H1 (cell line): ENCODE data around the gene NUP50. TPM values are rescaled to one million over a fixed set of nuclear protein-coding genes. Genes with fewer than 3 reads are reported as not detected.

Experiments used
- CTCF ChIA-PET: fragments of 300-600 bp; sonication (Branson Sonifier 250); formaldehyde crosslinking; loops from one replicate; lab custom pipeline; 2021; ENCODE audit not compliant: partially characterized antibody; lab: Charles Lee
- POLR2A ChIA-PET: fragments of 300-600 bp; sonication (Branson Sonifier 250); formaldehyde crosslinking; loops from one replicate; lab custom pipeline; 2021; ENCODE audit warnings: inconsistent platforms; ENCODE audit not compliant: partially characterized antibody; lab: Charles Lee
- DNase-seq, 2 experiments: peaks; one replicate each; pipeline versions ENCODE4 v3.0.0 to v3.0.0-alpha.2; 2010 to 2022; ENCODE audit warnings: low spot score in 2 of 2, low read depth in 1 of 2, mixed read lengths in 1 of 2
- FAIRE-seq: peaks from 2 replicates; lab custom pipeline; 2011; peaks lifted over from hg19 to GRCh38; lab: Jason Lieb, UNC
- H2AFZ ChIP-seq: 2 replicates; pipeline ENCODE4 v1.8.1; 2012; ENCODE audit warnings: low read length, inconsistent platforms
- H2AK5ac ChIP-seq: 2 replicates; pipeline ENCODE4 v1.6.1; 2013; ENCODE audit warnings: low read depth, low read length
- H2BK120ac ChIP-seq: replicated peaks from 2 replicates; pipeline ENCODE3; 2013; ENCODE audit warnings: low read depth, low read length, inconsistent platforms
- H2BK12ac ChIP-seq: 2 replicates; pipeline ENCODE4 v1.6.1; 2013; ENCODE audit warnings: low read depth, low read length
- H2BK15ac ChIP-seq: 2 replicates; pipeline ENCODE4 v1.6.1; 2013; ENCODE audit warnings: low read length
- H2BK20ac ChIP-seq: 2 replicates; pipeline ENCODE4 v1.6.1; 2013; ENCODE audit warnings: low read length
- H2BK5ac ChIP-seq: 2 replicates; pipeline ENCODE4 v1.6.1; 2013; ENCODE audit warnings: low read depth, low read length
- H3K14ac ChIP-seq: 2 replicates; pipeline ENCODE4 v1.6.1; 2013; ENCODE audit warnings: inconsistent platforms; ENCODE audit not compliant: insufficient read length
- H3K18ac ChIP-seq: 2 replicates; pipeline ENCODE4 v1.6.1; 2013; ENCODE audit warnings: low read length; ENCODE audit errors: extremely low read depth
- H3K23ac ChIP-seq: 2 replicates; pipeline ENCODE4 v1.6.1; 2013; ENCODE audit warnings: inconsistent platforms; ENCODE audit not compliant: insufficient read length
- H3K23me2 ChIP-seq: 2 replicates; pipeline ENCODE4 v1.6.1; 2013; ENCODE audit warnings: low read depth, low read length
- H3K27ac ChIP-seq: 2 replicates; pipeline ENCODE4 v1.6.1; 2011; ENCODE audit warnings: low read depth, low read length, inconsistent platforms
- H3K27me3 ChIP-seq, 4 experiments: replicated peaks in 1 of 4; 1 replicate in 1 of 4; 2 replicates in 3 of 4; pipeline versions ENCODE4 v1.6.1 to v1.8.1; 2011 to 2013; ENCODE audit warnings: low read length in 3 of 4, mild to moderate bottlenecking in 3 of 4, inconsistent platforms in 2 of 4, mixed read lengths in 2 of 4, moderate library complexity in 1 of 4; ENCODE audit not compliant: control insufficient read depth in 3 of 4, insufficient read depth in 3 of 4; ENCODE audit errors: extremely low read depth in 1 of 4
- H3K36me3 ChIP-seq, 4 experiments: 2 replicates each; pipeline versions ENCODE4 v1.6.1 to v1.8.1; 2011 to 2013; ENCODE audit warnings: mild to moderate bottlenecking in 4 of 4, low read length in 3 of 4, moderate library complexity in 2 of 4, control low read depth in 1 of 4, inconsistent platforms in 1 of 4; ENCODE audit not compliant: insufficient read depth in 4 of 4, control insufficient read depth in 2 of 4
- H3K4ac ChIP-seq: replicated peaks from 2 replicates; pipeline ENCODE3; 2013; ENCODE audit warnings: low read length, low read depth, mixed read lengths, inconsistent platforms; ENCODE audit not compliant: insufficient read length
- H3K4me1 ChIP-seq, 4 experiments: replicated peaks in 1 of 4; 1 replicate in 1 of 4; 2 replicates in 3 of 4; pipeline versions ENCODE4 v1.6.1 to v1.8.1; 2011 to 2013; ENCODE audit warnings: low read length in 3 of 4, inconsistent platforms in 2 of 4, mixed read lengths in 1 of 4; ENCODE audit not compliant: insufficient read depth in 4 of 4, control insufficient read depth in 3 of 4
- H3K4me2 ChIP-seq, 2 experiments: 2 replicates each; pipeline versions ENCODE4 v1.6.1 to v1.8.1; 2011 to 2013; ENCODE audit warnings: low read depth in 2 of 2, low read length in 2 of 2, control low read depth in 1 of 2, inconsistent platforms in 1 of 2, mild to moderate bottlenecking in 1 of 2; ENCODE audit not compliant: insufficient read depth in 1 of 2
- H3K4me3 ChIP-seq, 4 experiments: fragments of 200-600, 300-600 bp in 1 of 4; sonication (generic), shearing (Covaris generic), sonication (Bioruptor Twin) in 1 of 4; 2 replicates each; pipeline versions ENCODE4 v1.5.1 to v1.8.1; 2011 to 2016; ENCODE audit warnings: low read length in 4 of 4, low read depth in 3 of 4, control low read depth in 2 of 4, inconsistent platforms in 2 of 4, mild to moderate bottlenecking in 2 of 4, mixed read lengths in 1 of 4, moderate library complexity in 1 of 4; ENCODE audit not compliant: insufficient read depth in 2 of 4; ENCODE audit errors: extremely low read depth in 1 of 4
- H3K56ac ChIP-seq: replicated peaks from 2 replicates; pipeline ENCODE3; 2013; ENCODE audit warnings: low read depth, mild to moderate bottlenecking, mixed read lengths, low read length, inconsistent platforms; ENCODE audit not compliant: insufficient read length
- H3K79me1 ChIP-seq: 2 replicates; pipeline ENCODE4 v1.6.1; 2013; ENCODE audit warnings: low read depth, low read length, control low read depth
- H3K79me2 ChIP-seq, 2 experiments: 2 replicates each; pipeline versions ENCODE4 v1.6.1 to v1.8.1; 2012 to 2013; ENCODE audit warnings: low read length in 2 of 2, mild to moderate bottlenecking in 2 of 2, inconsistent platforms in 1 of 2; ENCODE audit not compliant: insufficient read depth in 2 of 2, control insufficient read depth in 1 of 2
- H3K9ac ChIP-seq, 4 experiments: replicated peaks in 1 of 4; 1 replicate in 1 of 4; 2 replicates in 3 of 4; pipeline versions ENCODE4 v1.6.1 to v1.8.1; 2011 to 2013; ENCODE audit warnings: low read depth in 3 of 4, low read length in 3 of 4, control low read depth in 2 of 4, mild to moderate bottlenecking in 2 of 4, moderate library complexity in 2 of 4, inconsistent platforms in 1 of 4; ENCODE audit errors: extremely low read depth in 1 of 4
- H3K9me3 ChIP-seq, 2 experiments: 2 replicates each; pipeline versions ENCODE4 v1.6.1 to v1.8.1; 2012 to 2013; ENCODE audit warnings: mild to moderate bottlenecking in 2 of 2, moderate library complexity in 2 of 2, control low read depth in 1 of 2, inconsistent platforms in 1 of 2, low read depth in 1 of 2, low read length in 1 of 2, mixed read lengths in 1 of 2; ENCODE audit not compliant: insufficient read depth in 2 of 2
- H4K20me1 ChIP-seq, 2 experiments: replicated peaks in 1 of 2; 2 replicates each; pipeline versions ENCODE3 to v1.8.1; 2011 to 2013; ENCODE audit warnings: inconsistent platforms in 2 of 2, low read length in 2 of 2, mild to moderate bottlenecking in 1 of 2; ENCODE audit not compliant: insufficient read depth in 2 of 2, control insufficient read depth in 1 of 2
- H4K5ac ChIP-seq: 2 replicates; pipeline ENCODE4 v1.6.1; 2013; ENCODE audit warnings: low read length, low read depth, mixed read lengths, inconsistent platforms; ENCODE audit not compliant: insufficient read length
- H4K8ac ChIP-seq: 2 replicates; pipeline ENCODE4 v1.8.0; 2013; ENCODE audit warnings: mild to moderate bottlenecking, moderate library complexity, low read length, inconsistent platforms; ENCODE audit not compliant: insufficient read depth; ENCODE audit errors: extremely low read depth
- H4K91ac ChIP-seq: replicated peaks from 2 replicates; pipeline ENCODE3; 2013; ENCODE audit warnings: low read length, mixed read lengths, inconsistent platforms; ENCODE audit not compliant: insufficient read length
- ATF3 ChIP-seq: IDR thresholded peaks from 2 replicates; pipeline ENCODE4 v1.6.1; 2011; ENCODE audit warnings: low read depth, mild to moderate bottlenecking, low read length; ENCODE audit not compliant: insufficient read depth
- CBX8 ChIP-seq: fragments of 300-800, 300-1000 bp; sonication (generic); IDR thresholded peaks from 2 replicates; pipeline ENCODE4 v1.7.1; 2016; ENCODE audit warnings: low read depth, low read length, borderline replicate concordance
- FOSL1 ChIP-seq: IDR thresholded peaks from 2 replicates; pipeline ENCODE4 v1.6.1; 2011; ENCODE audit warnings: mild to moderate bottlenecking, low read depth, low read length, moderate library complexity; ENCODE audit not compliant: insufficient read depth
- GTF2F1 ChIP-seq: IDR thresholded peaks from 2 replicates; pipeline ENCODE4 v1.6.1; 2012; ENCODE audit warnings: low read depth, low read length, improper control_type of control experiment, borderline replicate concordance
- HDAC6 ChIP-seq: IDR thresholded peaks from one replicate; pipeline ENCODE4 v1.7.1; 2012; ENCODE audit warnings: low read depth, mild to moderate bottlenecking, inconsistent platforms, low read length, moderate library complexity
- NANOG ChIP-seq: IDR thresholded peaks from 2 replicates; pipeline ENCODE4 v1.6.1; 2011; ENCODE audit warnings: low read length, low read depth, mild to moderate bottlenecking, inconsistent platforms; ENCODE audit not compliant: insufficient read depth, poor library complexity, severe bottlenecking
- SP1 ChIP-seq: IDR thresholded peaks from 2 replicates; pipeline ENCODE4 v1.6.1; 2011; ENCODE audit warnings: low read depth, low read length
- SUZ12 ChIP-seq: fragments of 200-600 bp; sonication (generic); IDR thresholded peaks from 2 replicates; pipeline ENCODE4 v1.6.1; 2012; ENCODE audit warnings: mild to moderate bottlenecking, inconsistent platforms, low read length, moderate library complexity, mixed read lengths
- WGBS, 2 experiments: shearing (Covaris generic) in 1 of 2; methylation state at CpG; one replicate each; pipeline versions ENCODE4 v1.1.6 to v1.1.7; 2013 to 2015; ENCODE audit warnings: low lambda C conversion rate in 2 of 2, mixed read lengths in 2 of 2, inconsistent platforms in 1 of 2, low coverage in 1 of 2, missing lambda C conversion rate in 1 of 2; ENCODE audit not compliant: insufficient replicate concordance in 2 of 2, insufficient coverage in 1 of 2, insufficient read length in 1 of 2; ENCODE audit errors: extremely low coverage in 1 of 2, missing lambda C conversion rate in 1 of 2; 5-methylcytosine and 5-hydroxymethylcytosine counted together
- polyA plus RNA-seq, 7 experiments: library from polyadenylated mRNA; depleted of rRNA in 3 of 7; stranded (reverse) in 5 of 7; unstranded in 2 of 7; fragments of >200 nt in 5 of 7; fragments of 200-250 nt in 2 of 7; gene quantifications; 1 replicate in 5 of 7; 2 replicates in 1 of 7; 4 replicates in 1 of 7; pipeline versions ENCODE4 v1.2.1 to v1.2.3, GENCODE V29; 2011 to 2013; ENCODE audit warnings: missing spikeins in 2 of 7, mixed read lengths in 2 of 7
- total RNA-seq: library from RNA; stranded (reverse); fragmentation: NEBNext Ultra II Directional; extraction: Animal tissue kit (Norgen Biotek cat#: 25700); gene quantifications from 2 replicates; pipeline ENCODE4 v1.2.1, GENCODE V29; 2021

NUP50 gene
- total and polyA plus RNA-seq, 2 of the 8 experiments (the other 6 are each of a cell fraction or from before 2014, with no cell fraction given): 20.0 to 112 TPM

GRCh38 chr22:45127866-45128265, 35.9 kb upstream of the NUP50 start:
- H3K56ac ChIP-seq: no peak overlapping the region
- no peaks in the 10 kb centered on the region for H3K23me2 ChIP-seq
- POLR2A ChIA-PET: interaction anchor here (1.0 kb wide), 1 partner anchor 25 kb away, joined by 3 read pairs; no protein-coding TSS in a partner anchor
- no peaks in the 10 kb centered on the region; the same call in 1 of the 2 replicates for H3K79me1 ChIP-seq
- H3K27me3 ChIP-seq: no peaks in the 10 kb centered on the region
- H2BK120ac ChIP-seq: no peak overlapping the region
- H3K4me3 ChIP-seq: no peak overlapping the region
- H3K18ac ChIP-seq: no peak overlapping the region
- H2BK5ac ChIP-seq: no peak overlapping the region
- no peak overlapping the region for H4K91ac ChIP-seq
- H2BK20ac ChIP-seq: no peak overlapping the region
- no peak overlapping the region for H4K5ac ChIP-seq
- H3K9ac ChIP-seq: no peak overlapping the region
- H3K4me2 ChIP-seq: no peak overlapping the region
- H3K27ac ChIP-seq: no peak overlapping the region
- H3K23ac ChIP-seq: no peak overlapping the region
- DNase-seq (no peak), FAIRE-seq (no peak)
- no peak overlapping the region for H2AFZ ChIP-seq
- no peak overlapping the region for H2BK12ac ChIP-seq
- no peak overlapping the region for H4K8ac ChIP-seq
- H3K79me2 ChIP-seq: no peaks in the 10 kb centered on the region
- no peak overlapping the region for H3K4ac ChIP-seq
- peaks cover 0 to 5% (median 2%) of the 10 kb centered on the region in 4 experiments; a peak in 1 of 8 replicates for H3K36me3 ChIP-seq
- CTCF ChIA-PET: no interaction called here
- no peaks in the 10 kb centered on the region for H4K20me1 ChIP-seq
- no peak overlapping the region for H2AK5ac ChIP-seq
- 76% methylated on average over 3 of the region's 3 CpGs; no CpG with 5 or more reads in 1 of the 2 experiments for WGBS, 2 experiments
- no peaks in the 10 kb centered on the region for H3K9me3 ChIP-seq
- H3K4me1 ChIP-seq: peaks cover 6 to 14% (median 8%) of the 10 kb centered on the region in 4 experiments; a peak in 5 of 7 replicates
- H3K14ac ChIP-seq: no peak overlapping the region
- H2BK15ac ChIP-seq: no peak overlapping the region
- TF ChIP-seq SUZ12 (no peak), NANOG (no peak), SP1 (no peak), CBX8 (no peak), HDAC6 (no peak), ATF3 (no peak), GTF2F1 (no peak), FOSL1 (no peak)
